Measurements from ENCODE around the gene ACAD10.

GRCh38 chr12:111756196-111756595 lies 70.3 kb downstream of the ACAD10 start:
- TF ChIP-seq, protein P1, sequence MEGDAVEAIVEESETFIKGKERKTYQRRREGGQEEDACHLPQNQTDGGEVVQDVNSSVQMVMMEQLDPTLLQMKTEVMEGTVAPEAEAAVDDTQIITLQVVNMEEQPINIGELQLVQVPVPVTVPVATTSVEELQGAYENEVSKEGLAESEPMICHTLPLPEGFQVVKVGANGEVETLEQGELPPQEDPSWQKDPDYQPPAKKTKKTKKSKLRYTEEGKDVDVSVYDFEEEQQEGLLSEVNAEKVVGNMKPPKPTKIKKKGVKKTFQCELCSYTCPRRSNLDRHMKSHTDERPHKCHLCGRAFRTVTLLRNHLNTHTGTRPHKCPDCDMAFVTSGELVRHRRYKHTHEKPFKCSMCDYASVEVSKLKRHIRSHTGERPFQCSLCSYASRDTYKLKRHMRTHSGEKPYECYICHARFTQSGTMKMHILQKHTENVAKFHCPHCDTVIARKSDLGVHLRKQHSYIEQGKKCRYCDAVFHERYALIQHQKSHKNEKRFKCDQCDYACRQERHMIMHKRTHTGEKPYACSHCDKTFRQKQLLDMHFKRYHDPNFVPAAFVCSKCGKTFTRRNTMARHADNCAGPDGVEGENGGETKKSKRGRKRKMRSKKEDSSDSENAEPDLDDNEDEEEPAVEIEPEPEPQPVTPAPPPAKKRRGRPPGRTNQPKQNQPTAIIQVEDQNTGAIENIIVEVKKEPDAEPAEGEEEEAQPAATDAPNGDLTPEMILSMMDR (IDR thresholded peaks at IDR 0.05) = no peak
- no peak for TF ChIP-seq POLR2A (IDR thresholded peaks at IDR 0.05)
